Activated CD8-positive, alpha-beta T cell treated with anti-CD3 and anti-CD28 coated beads for 36 hours (primary cell): ENCODE measurements around the gene EMP1. TPM values are rescaled to one million over a fixed set of nuclear protein-coding genes. Genes with fewer than 3 reads are reported as not detected.

Source experiments
- ATAC-seq: fragments of 200-7000 bp; cut with Tn5 transposase; one replicate; pipeline ENCODE4 v1.10.0; 2021; ENCODE audit warnings: mild to moderate bottlenecking, moderate library complexity
- CTCF ChIA-PET: fragments of 350-600 bp; sonication (Branson Sonifier 250); formaldehyde crosslinking; loops from one replicate; lab custom pipeline; 2021; ENCODE audit warnings: antibody characterized with exemption; lab: Charles Lee
- POLR2A ChIA-PET: fragments of 350-600 bp; sonication (Branson Sonifier 250); formaldehyde crosslinking; loops from one replicate; lab custom pipeline; 2021; ENCODE audit warnings: antibody characterized with exemption; lab: Charles Lee
- DNase-seq: peaks from one replicate; pipeline ENCODE4 v3.0.0-alpha.2; 2020
- H3K27ac Mint-ChIP-seq: one replicate; pipeline ENCODE4 v1.8.0; 2021; ENCODE audit warnings: mild to moderate bottlenecking, mixed read lengths
- H3K27me3 Mint-ChIP-seq: one replicate; pipeline ENCODE4 v1.8.0; 2021; ENCODE audit warnings: mixed read lengths
- H3K36me3 Mint-ChIP-seq: one replicate; pipeline ENCODE4 v1.8.0; 2021; ENCODE audit warnings: low read depth, mixed read lengths
- H3K4me1 Mint-ChIP-seq: one replicate; pipeline ENCODE4 v1.8.0; 2021; ENCODE audit warnings: low read depth, mixed read lengths
- H3K4me3 Mint-ChIP-seq: one replicate; pipeline ENCODE4 v1.8.0; 2021; ENCODE audit warnings: mild to moderate bottlenecking, moderate library complexity, mixed read lengths
- H3K9me3 Mint-ChIP-seq: one replicate; pipeline ENCODE4 v1.8.0; 2021; ENCODE audit warnings: mixed read lengths
- intact Hi-C: fragments of 100-400 bp; cut with micrococcal nuclease; formaldehyde crosslinking; loops from one replicate; pipeline ENCODE4 v1.10.0; 2022
- total RNA-seq, 2 experiments: library from RNA; stranded (reverse); gene quantifications; one replicate each; pipeline ENCODE4 v1.2.3, GENCODE V29; 2021
- TF ChIP-seq, protein P1 (sequence below): fragments of 200-600 bp; IDR thresholded peaks from one replicate; pipeline ENCODE4 v1.8.0; 2022; ENCODE audit warnings: antibody characterized with exemption, mild to moderate bottlenecking

EMP1 gene
- total RNA-seq, 2 experiments from 2014 or later, result 3.1 to 3.6 TPM

DNA sequence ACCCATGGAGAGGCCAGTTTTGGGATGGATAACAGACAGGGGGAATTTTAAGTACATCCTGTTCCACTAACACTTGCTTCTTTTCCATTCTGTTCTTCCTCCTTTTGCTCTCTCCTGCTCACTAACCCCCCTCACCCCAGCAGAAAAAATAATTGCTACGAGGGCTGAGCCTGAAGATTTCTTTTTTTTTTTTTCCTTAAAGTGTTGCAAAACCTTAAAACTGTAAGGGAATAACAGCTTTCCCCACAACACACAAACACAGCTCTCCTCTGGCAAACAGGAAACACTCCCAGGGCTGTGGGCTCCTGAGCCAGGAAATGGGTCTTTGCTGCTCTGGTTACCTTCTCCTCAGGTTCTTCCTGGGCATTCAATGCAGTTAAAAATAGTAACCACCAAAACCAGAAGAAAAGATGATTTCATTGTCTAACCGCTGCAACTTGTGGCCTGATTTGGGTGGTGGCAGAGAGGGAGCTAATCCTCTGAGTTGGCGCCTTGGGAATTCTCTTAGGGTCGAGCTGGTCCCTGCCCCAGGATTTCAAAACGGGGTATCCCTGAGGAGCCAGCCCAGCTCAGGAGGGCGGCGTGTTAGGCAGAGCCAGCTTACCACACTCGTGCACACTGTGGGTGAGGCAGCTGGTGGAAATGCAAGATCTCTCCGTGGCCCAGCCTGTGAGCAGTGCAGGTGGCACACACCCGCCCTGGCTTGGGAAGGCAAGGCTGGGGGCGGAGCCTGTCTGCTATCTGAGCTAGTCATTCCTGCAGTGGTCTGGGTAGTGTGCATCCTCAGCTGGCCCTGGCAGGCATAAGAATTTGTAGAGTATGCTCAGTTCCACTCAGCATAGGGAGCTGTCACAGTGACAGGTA is 17.1 kb upstream of the EMP1 start:
- Mint-ChIP-seq H3K27me3 (peaks cover 6% of the 10 kb centered on the region), H3K36me3 (no peaks in the 10 kb centered on the region), H3K9me3 (no peaks in the 10 kb centered on the region), H3K27ac (no peak overlapping the region), H3K4me1 (peaks cover 16% of the 10 kb centered on the region), H3K4me3 (peak overlapping the region; percentile 49)
- ChIA-PET POLR2A (no interaction called here), CTCF (interaction anchor here (1.3 to 3.2 kb wide), 4 partner anchors 23 to 81 kb away, joined by 3 to 12 read pairs (median 4); no protein-coding TSS in a partner anchor)
- DNase-seq (peak; percentile 82), ATAC-seq (peak; percentile 97)
- intact Hi-C loops, result no loop called here
- TF ChIP-seq, protein P1, sequence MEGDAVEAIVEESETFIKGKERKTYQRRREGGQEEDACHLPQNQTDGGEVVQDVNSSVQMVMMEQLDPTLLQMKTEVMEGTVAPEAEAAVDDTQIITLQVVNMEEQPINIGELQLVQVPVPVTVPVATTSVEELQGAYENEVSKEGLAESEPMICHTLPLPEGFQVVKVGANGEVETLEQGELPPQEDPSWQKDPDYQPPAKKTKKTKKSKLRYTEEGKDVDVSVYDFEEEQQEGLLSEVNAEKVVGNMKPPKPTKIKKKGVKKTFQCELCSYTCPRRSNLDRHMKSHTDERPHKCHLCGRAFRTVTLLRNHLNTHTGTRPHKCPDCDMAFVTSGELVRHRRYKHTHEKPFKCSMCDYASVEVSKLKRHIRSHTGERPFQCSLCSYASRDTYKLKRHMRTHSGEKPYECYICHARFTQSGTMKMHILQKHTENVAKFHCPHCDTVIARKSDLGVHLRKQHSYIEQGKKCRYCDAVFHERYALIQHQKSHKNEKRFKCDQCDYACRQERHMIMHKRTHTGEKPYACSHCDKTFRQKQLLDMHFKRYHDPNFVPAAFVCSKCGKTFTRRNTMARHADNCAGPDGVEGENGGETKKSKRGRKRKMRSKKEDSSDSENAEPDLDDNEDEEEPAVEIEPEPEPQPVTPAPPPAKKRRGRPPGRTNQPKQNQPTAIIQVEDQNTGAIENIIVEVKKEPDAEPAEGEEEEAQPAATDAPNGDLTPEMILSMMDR, result no peak

DNA sequence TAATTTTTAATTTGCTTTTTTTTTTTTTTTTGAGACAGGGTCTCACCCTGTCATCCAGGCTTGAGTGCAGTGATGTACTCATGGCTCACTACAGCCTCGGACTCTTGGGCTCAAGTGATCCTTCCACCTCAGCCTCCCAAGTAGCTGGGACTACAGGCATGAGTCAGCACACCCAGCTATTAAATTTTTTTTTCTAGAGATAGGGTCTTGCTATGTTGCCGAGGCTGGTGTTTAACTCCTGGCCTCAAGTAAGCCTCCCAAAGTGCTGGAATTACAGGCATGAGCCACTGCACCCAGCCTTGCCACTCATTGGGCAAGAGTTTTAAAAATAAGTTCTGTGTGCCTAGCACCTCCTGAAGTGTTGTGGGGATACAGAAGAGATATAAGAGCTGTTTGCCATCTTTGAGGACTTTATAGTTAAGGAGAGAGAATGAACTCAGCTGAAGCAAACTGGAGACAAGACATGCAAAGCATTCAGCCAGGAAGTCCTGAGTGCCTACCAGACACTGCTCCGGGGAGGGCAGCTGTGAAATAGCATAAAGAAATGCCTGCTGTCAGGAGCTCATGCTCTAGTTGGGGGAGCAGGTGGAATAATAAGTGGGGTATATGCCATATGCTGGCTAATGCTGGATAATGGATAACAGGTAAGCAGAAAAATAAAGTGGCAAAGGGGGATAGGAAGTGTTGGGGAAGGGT is 15.0 kb upstream of the EMP1 start:
- Mint-ChIP-seq H3K4me1 (peaks cover 16% of the 10 kb centered on the region), H3K9me3 (no peaks in the 10 kb centered on the region), H3K27ac (no peak overlapping the region), H3K27me3 (peaks cover 6% of the 10 kb centered on the region), H3K4me3 (no peak overlapping the region), H3K36me3 (no peaks in the 10 kb centered on the region)
- ATAC-seq (no peak), DNase-seq (no peak)
- ChIA-PET CTCF (no interaction called here), POLR2A (no interaction called here)
- intact Hi-C loops, result no loop called here
- TF ChIP-seq, protein P1, result no peak

DNA sequence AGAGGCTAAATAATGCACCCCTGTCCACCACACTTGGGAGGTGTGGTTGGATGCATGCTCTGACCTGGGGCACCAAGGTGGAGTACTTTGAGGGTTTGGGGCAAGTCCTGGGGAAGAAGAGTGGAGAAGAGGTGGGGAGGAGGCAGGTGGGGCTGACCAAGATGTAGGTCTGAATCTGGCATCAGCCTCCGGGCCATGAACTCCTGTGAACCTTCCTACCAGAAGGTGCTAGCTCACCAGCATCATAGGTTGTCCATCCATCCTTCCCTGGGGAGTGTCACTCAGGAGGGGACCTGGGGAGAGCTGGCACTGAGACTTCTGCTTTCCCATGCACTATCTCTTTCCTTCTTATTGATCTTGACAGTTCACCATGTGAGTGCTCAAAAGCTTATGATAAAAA is 13.6 kb upstream of the EMP1 start:
- ATAC-seq, result no peak
- Mint-ChIP-seq H3K27me3 (peaks cover 6% of the 10 kb centered on the region), H3K27ac (no peak overlapping the region), H3K9me3 (no peaks in the 10 kb centered on the region), H3K36me3 (no peaks in the 10 kb centered on the region), H3K4me3 (no peak overlapping the region), H3K4me1 (peaks cover 16% of the 10 kb centered on the region)
- intact Hi-C loops, result no loop called here
- no peak for DNase-seq
- TF ChIP-seq, protein P1, result no peak
- ChIA-PET CTCF (interaction anchor here (0.9 to 1.0 kb wide), 2 partner anchors 10 to 73 kb away, joined by 3 read pairs; no protein-coding TSS in a partner anchor), POLR2A (no interaction called here)

DNA sequence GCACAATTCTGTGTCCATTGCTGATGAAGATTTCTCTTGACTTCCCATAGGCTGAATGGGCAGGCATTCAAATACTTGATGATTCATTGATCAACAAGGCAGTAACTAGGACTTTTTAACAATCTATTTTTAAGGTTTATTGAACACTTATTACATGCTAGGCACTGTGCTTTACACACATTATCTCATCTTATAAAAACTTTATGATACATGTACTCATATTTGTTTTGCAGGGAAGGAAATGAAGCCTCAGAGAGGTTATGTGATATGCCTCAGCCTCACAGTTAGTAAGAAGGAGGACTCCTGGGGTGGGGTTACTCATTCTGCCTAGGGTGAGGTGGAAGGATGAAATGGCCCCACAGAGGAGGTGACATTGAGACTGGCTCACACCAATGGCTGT is 12.9 kb upstream of the EMP1 start:
- peaks cover 16% of the 10 kb centered on the region for H3K4me1 Mint-ChIP-seq
- CTCF ChIA-PET, result interaction anchor here (0.9 to 1.0 kb wide), 2 partner anchors 11 to 74 kb away, joined by 3 read pairs; no protein-coding TSS in a partner anchor

More for the DNA sequence above, 12.9 kb upstream of the EMP1 start:
- Mint-ChIP-seq H3K27ac (no peak overlapping the region), H3K4me3 (no peak overlapping the region), H3K27me3 (peaks cover 5% of the 10 kb centered on the region), H3K9me3 (no peaks in the 10 kb centered on the region), H3K36me3 (no peaks in the 10 kb centered on the region)
- TF ChIP-seq, protein P1, result no peak
- ATAC-seq (peak; percentile 41), DNase-seq (peak; percentile 27)
- POLR2A ChIA-PET, result no interaction called here
- intact Hi-C loops, result no loop called here
